Caco-2 (cell line): ENCODE results near the gene GNB2. TPM values are rescaled to one million over a fixed set of nuclear protein-coding genes. Genes with fewer than 3 reads are reported as not detected.
"Not testable (repeated sequence)": the region's sequence is repeated elsewhere in the genome, so short reads cannot be mapped to it uniquely, and the experiment has no call there.

ENCODE experiments used
- BruUV-seq: library from RNA; stranded (reverse); fragments of 400-500 nt; replicated peaks from 2 replicates; lab custom pipeline; 2021; lab: Mats Ljungman, UMichigan
- CTCF ChIA-PET: fragments of 300-600 bp; sonication (Branson Sonifier 250); formaldehyde crosslinking; loops from one replicate; lab custom pipeline; 2022; ENCODE audit warnings: antibody characterized with exemption; lab: Charles Lee
- POLR2A ChIA-PET: fragments of 300-600 bp; sonication (Branson Sonifier 250); formaldehyde crosslinking; loops from one replicate; lab custom pipeline; 2022; ENCODE audit warnings: antibody characterized with exemption; lab: Charles Lee
- DNase-seq, 2 experiments: peaks; one replicate each; pipeline versions ENCODE4 v3.0.0 to v3.0.0-alpha.2; 2020 to 2022
- H3K27me3 ChIP-seq: replicated peaks from 2 replicates; pipeline ENCODE4 v1.6.0; 2011; ENCODE audit warnings: low read length; ENCODE audit not compliant: control insufficient read depth, insufficient read depth
- H3K36me3 ChIP-seq: 2 replicates; pipeline ENCODE4 v1.5.1; 2011; ENCODE audit warnings: low read length; ENCODE audit not compliant: control insufficient read depth, insufficient read depth
- H3K4me1 ChIP-seq: fragments of 250-450 bp; sonication (Bioruptor Pico); 2 replicates; pipeline ENCODE4 v1.5.1; 2020; ENCODE audit warnings: mild to moderate bottlenecking
- H3K4me3 ChIP-seq: 2 replicates; pipeline ENCODE4 v1.5.1; 2011; ENCODE audit warnings: low read depth, mild to moderate bottlenecking, control low read depth, low read length
- H3K9me3 ChIP-seq: fragments of 250-450 bp; sonication (Bioruptor Pico); 2 replicates; pipeline ENCODE4 v1.5.1; 2020; ENCODE audit warnings: mild to moderate bottlenecking, moderate library complexity
- H3K27ac Mint-ChIP-seq: one replicate; pipeline ENCODE4 v1.8.0; 2022; ENCODE audit warnings: mixed read lengths; ENCODE audit not compliant: unreplicated experiment
- H3K27me3 Mint-ChIP-seq: one replicate; pipeline ENCODE4 v1.8.0; 2022; ENCODE audit warnings: mixed read lengths; ENCODE audit not compliant: insufficient read depth, unreplicated experiment
- H3K36me3 Mint-ChIP-seq: one replicate; pipeline ENCODE4 v1.8.0; 2022; ENCODE audit warnings: mild to moderate bottlenecking, mixed read lengths; ENCODE audit not compliant: insufficient read depth, unreplicated experiment
- H3K4me1 Mint-ChIP-seq: one replicate; pipeline ENCODE4 v1.8.0; 2022; ENCODE audit warnings: low read depth, mixed read lengths; ENCODE audit not compliant: unreplicated experiment
- H3K4me3 Mint-ChIP-seq: one replicate; pipeline ENCODE4 v1.8.0; 2022; ENCODE audit warnings: mild to moderate bottlenecking, moderate library complexity, mixed read lengths; ENCODE audit not compliant: unreplicated experiment
- H3K9me3 Mint-ChIP-seq: one replicate; pipeline ENCODE4 v1.8.0; 2022; ENCODE audit warnings: mixed read lengths; ENCODE audit not compliant: unreplicated experiment
- CTCF ChIP-seq, 2 experiments: fragments of 200-600 bp in 1 of 2; IDR thresholded peaks; 1 replicate in 1 of 2; 2 replicates in 1 of 2; pipeline versions ENCODE4 v1.5.1 to v1.8.0; 2011 to 2022; ENCODE audit warnings: antibody characterized with exemption in 1 of 2, control low read depth in 1 of 2, inconsistent platforms in 1 of 2, low read depth in 1 of 2, low read length in 1 of 2, mild to moderate bottlenecking in 1 of 2, moderate library complexity in 1 of 2; ENCODE audit not compliant: insufficient read depth in 1 of 2, severe bottlenecking in 1 of 2, unreplicated experiment in 1 of 2
- intact Hi-C: fragments of 100-400 bp; cut with micrococcal nuclease; formaldehyde crosslinking; loops from one replicate; pipeline ENCODE4 v1.10.0; 2022; ENCODE audit not compliant: unreplicated experiment
- total RNA-seq: library from RNA; stranded (reverse); gene quantifications from 2 replicates; pipeline ENCODE4 v1.2.3, GENCODE V29; 2022

The GNB2 gene
- total RNA-seq, 1 experiment from 2014 or later: 200 TPM

GRCh38 chr7:100710452-100710851, 36.9 kb downstream of the GNB2 start:
- no peak for DNase-seq
- Mint-ChIP-seq H3K4me1 (peaks cover 6% of the 10 kb centered on the region), H3K4me3 (no peak overlapping the region), H3K27ac (no peak overlapping the region), H3K9me3 (no peaks in the 10 kb centered on the region), H3K27me3 (no peaks in the 10 kb centered on the region), H3K36me3 (peaks cover 11% of the 10 kb centered on the region)
- no peaks in the 10 kb centered on the region for H3K9me3 ChIP-seq
- 0 out of 2 replicates have a peak, but pooled peaks cover 1% of the 10 kb centered on the region for H3K36me3 ChIP-seq
- intact Hi-C loops: no loop called here
- ChIA-PET POLR2A (no interaction called here), CTCF (no interaction called here)
- H3K4me3 ChIP-seq: no peak overlapping the region
- no peaks in the 10 kb centered on the region for H3K27me3 ChIP-seq
- H3K4me1 ChIP-seq: peaks cover 23% of the 10 kb centered on the region
- TF ChIP-seq CTCF (IDR thresholded peaks at IDR 0.05; ENCODE audit: insufficient read depth in 1 of 2, low read depth in 1 of 2, low read length in 1 of 2, severe bottlenecking in 1 of 2, unreplicated experiment in 1 of 2): no peak
- BruUV-seq: no TSS peak

GRCh38 chr7:100711369-100711768, 37.8 kb downstream of the GNB2 start:
- Mint-ChIP-seq H3K27me3 (no peaks in the 10 kb centered on the region), H3K36me3 (peaks cover 7% of the 10 kb centered on the region), H3K4me1 (peaks cover 6% of the 10 kb centered on the region), H3K4me3 (no peak overlapping the region), H3K27ac (no peak overlapping the region), H3K9me3 (no peaks in the 10 kb centered on the region)
- no peaks in the 10 kb centered on the region for H3K9me3 ChIP-seq
- no peak for DNase-seq
- no peak for TF ChIP-seq CTCF (IDR thresholded peaks at IDR 0.05; ENCODE audit: insufficient read depth in 1 of 2, low read depth in 1 of 2, low read length in 1 of 2, severe bottlenecking in 1 of 2, unreplicated experiment in 1 of 2)
- ChIA-PET POLR2A (no interaction called here), CTCF (no interaction called here)
- BruUV-seq: no TSS peak
- H3K36me3 ChIP-seq: 0 out of 2 replicates have a peak, but pooled peaks cover 1% of the 10 kb centered on the region
- intact Hi-C loops: no loop called here
- H3K4me1 ChIP-seq: peaks cover 23% of the 10 kb centered on the region
- no peaks in the 10 kb centered on the region for H3K27me3 ChIP-seq
- H3K4me3 ChIP-seq: no peak overlapping the region

GRCh38 chr7:100714725-100715124, 41.2 kb downstream of the GNB2 start:
- Histone ChIP-seq H3K9me3 (peaks cover 8% of the 10 kb centered on the region; the same call in 1 of the 2 replicates), H3K36me3 (no peaks in the 10 kb centered on the region), H3K4me3 (no peak overlapping the region), H3K27me3 (no peaks in the 10 kb centered on the region), H3K4me1 (peaks cover 16% of the 10 kb centered on the region)
- Mint-ChIP-seq H3K4me1 (peaks cover 7% of the 10 kb centered on the region), H3K36me3 (peaks cover 5% of the 10 kb centered on the region), H3K27me3 (no peaks in the 10 kb centered on the region), H3K9me3 (peaks cover 20% of the 10 kb centered on the region), H3K4me3 (no peak overlapping the region), H3K27ac (no peak overlapping the region)
- CTCF ChIA-PET: interaction anchor here (1.1 to 2.3 kb wide), 2 partner anchors 9 to 10 kb away, joined by 3 to 10 read pairs; partner anchors contain the start of gene POP7
- no peak for TF ChIP-seq CTCF (IDR thresholded peaks at IDR 0.05; ENCODE audit: insufficient read depth in 1 of 2, low read depth in 1 of 2, low read length in 1 of 2, severe bottlenecking in 1 of 2, unreplicated experiment in 1 of 2)
- POLR2A ChIA-PET: interaction anchor here (0.7 to 1.4 kb wide), 2 partner anchors 9 to 22 kb away, joined by 3 to 4 read pairs; no protein-coding TSS in a partner anchor
- DNase-seq: no peak
- no TSS peak for BruUV-seq
- intact Hi-C loops: no loop called here

- intact Hi-C loops, H3K36me3 ChIP-seq, H3K27ac Mint-ChIP-seq, H3K4me3 Mint-ChIP-seq, H3K4me1 Mint-ChIP-seq, BruUV-seq, DNase-seq, H3K36me3 Mint-ChIP-seq, H3K27me3 ChIP-seq, H3K27me3 Mint-ChIP-seq, H3K4me3 ChIP-seq, H3K9me3 ChIP-seq: not testable (repeated sequence)
- H3K4me1 ChIP-seq: peaks cover 25% of the 10 kb centered on the region
- peaks cover 20% of the 10 kb centered on the region for H3K9me3 Mint-ChIP-seq
- CTCF ChIA-PET: interaction anchor here (1.0 kb wide), 1 partner anchor 11 kb away, joined by 3 read pairs; the partner anchor contains the start of gene POP7
- POLR2A ChIA-PET: interaction anchor here (0.6 kb wide), 1 partner anchor 159 kb away, joined by 6 read pairs; no protein-coding TSS in a partner anchor
Observed at GRCh38 chr7:100717073-100717472, 43.5 kb downstream of the GNB2 start.
